OCI-LY1 (cell line): Measurements from ENCODE around the gene BCL2L13.

Source experiments
- H2AFZ ChIP-seq: fragments of 200-600 bp; sonication (generic), shearing (Covaris generic); 2 replicates; pipeline ENCODE4 v1.6.0; 2014; ENCODE audit warnings: antibody characterized with exemption, mild to moderate bottlenecking, low read length
- H3F3A ChIP-seq: fragments of 200-600 bp; sonication (generic), shearing (Covaris generic); 2 replicates; pipeline ENCODE4 v1.6.0; 2014; ENCODE audit warnings: mild to moderate bottlenecking, antibody characterized with exemption, low read length, moderate library complexity; ENCODE audit not compliant: insufficient read depth
- H3K27ac ChIP-seq: fragments of 200-600 bp; sonication (generic); 2 replicates; pipeline ENCODE4 v1.5.1; 2014; ENCODE audit warnings: low read length, mixed run types, mild to moderate bottlenecking, low read depth; ENCODE audit not compliant: poor library complexity, severe bottlenecking
- H3K27me3 ChIP-seq: fragments of 200-600 bp; sonication (generic); 2 replicates; pipeline ENCODE4 v1.6.0; 2014; ENCODE audit warnings: antibody characterized with exemption, mild to moderate bottlenecking, low read length, moderate library complexity; ENCODE audit not compliant: insufficient read depth
- H3K36me3 ChIP-seq: fragments of 200-600 bp; sonication (generic); 2 replicates; pipeline ENCODE4 v1.6.1; 2014; ENCODE audit warnings: mild to moderate bottlenecking, antibody characterized with exemption, low read length, moderate library complexity, mixed read lengths; ENCODE audit not compliant: insufficient read depth
- H3K4me1 ChIP-seq: fragments of 200-600 bp; sonication (generic); 2 replicates; pipeline ENCODE4 v1.5.1; 2014; ENCODE audit warnings: mild to moderate bottlenecking, low read length, moderate library complexity; ENCODE audit not compliant: insufficient read depth, severe bottlenecking
- H3K4me2 ChIP-seq: fragments of 200-600 bp; sonication (generic), shearing (Covaris generic); 2 replicates; pipeline ENCODE4 v1.6.1; 2014; ENCODE audit warnings: low read length
- H3K4me3 ChIP-seq: fragments of 200-600 bp; sonication (generic); 2 replicates; pipeline ENCODE4 v1.5.1; 2014; ENCODE audit warnings: low read length, low read depth, mild to moderate bottlenecking, mixed read lengths; ENCODE audit not compliant: poor library complexity, severe bottlenecking
- H3K79me2 ChIP-seq: fragments of 200-600 bp; shearing (Covaris generic); 2 replicates; pipeline ENCODE4 v1.6.1; 2016; ENCODE audit warnings: mixed run types, low read length, mixed read lengths; ENCODE audit not compliant: insufficient read depth
- H3K9ac ChIP-seq: fragments of 200-600 bp; sonication (generic), shearing (Covaris generic); 2 replicates; pipeline ENCODE4 v1.6.1; 2014; ENCODE audit warnings: mild to moderate bottlenecking, low read length, mixed read lengths
- H3K9me2 ChIP-seq: fragments of 200-600 bp; sonication (generic), shearing (Covaris generic); 2 replicates; pipeline ENCODE4 v1.6.1; 2014; ENCODE audit warnings: low read depth, mild to moderate bottlenecking, low read length, mixed read lengths
- H3K9me3 ChIP-seq: fragments of 200-600 bp; shearing (Covaris generic); 2 replicates; pipeline ENCODE4 v1.6.1; 2014; ENCODE audit warnings: low read length, mixed read lengths
- H4K20me1 ChIP-seq: fragments of 200-600 bp; sonication (generic), shearing (Covaris generic); 2 replicates; pipeline ENCODE4 v1.6.0; 2016; ENCODE audit warnings: mild to moderate bottlenecking, low read length; ENCODE audit not compliant: insufficient read depth
- EZH2 ChIP-seq: fragments of 200-600 bp; sonication (generic), shearing (Covaris generic); IDR thresholded peaks from 2 replicates; pipeline ENCODE4 v1.8.0; 2017; ENCODE audit warnings: borderline replicate concordance, mixed run types, mild to moderate bottlenecking, antibody characterized with exemption, low read length, moderate library complexity, mixed read lengths
- TF ChIP-seq, protein P1 (sequence below): fragments of 200-600 bp; sonication (generic), shearing (Covaris generic); IDR thresholded peaks from 2 replicates; pipeline ENCODE4 v1.5.1; 2017; ENCODE audit warnings: mild to moderate bottlenecking, antibody characterized with exemption, low read length, moderate library complexity, mixed read lengths

The BCL2L13 gene

DNA sequence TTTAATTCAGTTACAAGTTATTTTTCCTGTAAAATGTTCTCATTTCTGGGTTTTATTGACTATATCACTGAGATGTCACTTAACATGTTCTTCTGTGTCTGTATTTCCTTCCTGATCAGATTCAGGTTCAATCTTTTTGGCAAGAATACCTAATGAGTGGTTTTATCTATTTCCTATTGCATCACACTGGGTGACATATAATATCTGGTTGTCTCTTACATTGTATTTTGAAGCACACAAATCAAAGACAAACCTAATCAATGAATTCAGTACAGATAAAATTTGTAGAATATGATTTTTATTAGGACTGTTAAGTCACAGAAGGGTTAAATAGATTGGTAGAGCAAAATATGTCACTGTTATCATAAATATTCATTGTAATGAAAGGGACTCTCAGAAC is 60.4 kb downstream of the BCL2L13 start:
- peaks cover 45% of the 10 kb centered on the region for H3K36me3 ChIP-seq
- H3K79me2 ChIP-seq = no peaks in the 10 kb centered on the region
- no peaks in the 10 kb centered on the region for H3F3A ChIP-seq
- no peak overlapping the region for H3K4me3 ChIP-seq
- H2AFZ ChIP-seq = no peak overlapping the region
- H3K27ac ChIP-seq = no peak overlapping the region
- H3K9ac ChIP-seq = no peak overlapping the region
- H3K4me1 ChIP-seq = no peaks in the 10 kb centered on the region
- H4K20me1 ChIP-seq = no peaks in the 10 kb centered on the region
- no peak overlapping the region for H3K4me2 ChIP-seq
- no peaks in the 10 kb centered on the region for H3K27me3 ChIP-seq
- H3K9me3 ChIP-seq = no peaks in the 10 kb centered on the region
- H3K9me2 ChIP-seq = no peaks in the 10 kb centered on the region
- TF ChIP-seq, protein P1, sequence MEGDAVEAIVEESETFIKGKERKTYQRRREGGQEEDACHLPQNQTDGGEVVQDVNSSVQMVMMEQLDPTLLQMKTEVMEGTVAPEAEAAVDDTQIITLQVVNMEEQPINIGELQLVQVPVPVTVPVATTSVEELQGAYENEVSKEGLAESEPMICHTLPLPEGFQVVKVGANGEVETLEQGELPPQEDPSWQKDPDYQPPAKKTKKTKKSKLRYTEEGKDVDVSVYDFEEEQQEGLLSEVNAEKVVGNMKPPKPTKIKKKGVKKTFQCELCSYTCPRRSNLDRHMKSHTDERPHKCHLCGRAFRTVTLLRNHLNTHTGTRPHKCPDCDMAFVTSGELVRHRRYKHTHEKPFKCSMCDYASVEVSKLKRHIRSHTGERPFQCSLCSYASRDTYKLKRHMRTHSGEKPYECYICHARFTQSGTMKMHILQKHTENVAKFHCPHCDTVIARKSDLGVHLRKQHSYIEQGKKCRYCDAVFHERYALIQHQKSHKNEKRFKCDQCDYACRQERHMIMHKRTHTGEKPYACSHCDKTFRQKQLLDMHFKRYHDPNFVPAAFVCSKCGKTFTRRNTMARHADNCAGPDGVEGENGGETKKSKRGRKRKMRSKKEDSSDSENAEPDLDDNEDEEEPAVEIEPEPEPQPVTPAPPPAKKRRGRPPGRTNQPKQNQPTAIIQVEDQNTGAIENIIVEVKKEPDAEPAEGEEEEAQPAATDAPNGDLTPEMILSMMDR = no peak
- TF ChIP-seq EZH2 = no peak

- Histone ChIP-seq H3K9ac (no peak overlapping the region), H3K9me3 (no peaks in the 10 kb centered on the region), H4K20me1 (no peaks in the 10 kb centered on the region), H3K4me3 (no peak overlapping the region), H3K36me3 (peaks cover 47% of the 10 kb centered on the region), H3K4me2 (no peak overlapping the region), H3K27me3 (no peaks in the 10 kb centered on the region), H3K79me2 (no peaks in the 10 kb centered on the region), H3F3A (no peaks in the 10 kb centered on the region), H3K9me2 (no peaks in the 10 kb centered on the region), H3K4me1 (no peaks in the 10 kb centered on the region), H3K27ac (no peak overlapping the region), H2AFZ (no peak overlapping the region)
- TF ChIP-seq, protein P1 = no peak
- TF ChIP-seq EZH2 = no peak
Observed at GRCh38 chr22:17699696-17700340, 61.3 kb downstream of the BCL2L13 start.

DNA sequence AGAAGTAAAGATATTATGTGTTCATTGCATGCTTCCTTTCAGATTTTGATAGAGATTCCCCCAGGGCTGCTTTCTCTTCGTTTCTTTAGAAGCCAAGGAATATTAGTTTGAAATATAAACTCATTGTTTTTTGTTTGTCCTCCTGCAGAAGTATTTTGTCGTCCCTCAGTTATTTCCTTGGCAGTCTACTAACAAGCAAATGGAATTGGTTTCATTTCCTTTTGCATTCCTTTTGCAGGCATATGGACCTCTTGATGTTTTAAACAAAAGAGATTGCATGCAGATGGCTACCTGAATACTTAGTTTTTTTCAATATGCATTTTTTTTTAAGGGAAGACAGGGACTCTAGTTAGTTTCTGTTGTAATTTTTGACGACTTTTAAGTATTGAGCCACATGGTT is 62.2 kb downstream of the BCL2L13 start:
- TF ChIP-seq EZH2 = no peak
- TF ChIP-seq, protein P1 = no peak
- Histone ChIP-seq H3K27ac (no peak overlapping the region), H3F3A (no peaks in the 10 kb centered on the region), H3K9me2 (no peaks in the 10 kb centered on the region), H3K4me1 (peaks cover 2% of the 10 kb centered on the region), H2AFZ (no peak overlapping the region), H3K27me3 (no peaks in the 10 kb centered on the region), H4K20me1 (no peaks in the 10 kb centered on the region), H3K79me2 (no peaks in the 10 kb centered on the region), H3K9ac (no peak overlapping the region), H3K4me2 (no peak overlapping the region), H3K36me3 (peaks cover 47% of the 10 kb centered on the region), H3K9me3 (no peaks in the 10 kb centered on the region), H3K4me3 (no peak overlapping the region)
